Measurements from ENCODE around the gene SKOR1.

- TF ChIP-seq, protein P1, sequence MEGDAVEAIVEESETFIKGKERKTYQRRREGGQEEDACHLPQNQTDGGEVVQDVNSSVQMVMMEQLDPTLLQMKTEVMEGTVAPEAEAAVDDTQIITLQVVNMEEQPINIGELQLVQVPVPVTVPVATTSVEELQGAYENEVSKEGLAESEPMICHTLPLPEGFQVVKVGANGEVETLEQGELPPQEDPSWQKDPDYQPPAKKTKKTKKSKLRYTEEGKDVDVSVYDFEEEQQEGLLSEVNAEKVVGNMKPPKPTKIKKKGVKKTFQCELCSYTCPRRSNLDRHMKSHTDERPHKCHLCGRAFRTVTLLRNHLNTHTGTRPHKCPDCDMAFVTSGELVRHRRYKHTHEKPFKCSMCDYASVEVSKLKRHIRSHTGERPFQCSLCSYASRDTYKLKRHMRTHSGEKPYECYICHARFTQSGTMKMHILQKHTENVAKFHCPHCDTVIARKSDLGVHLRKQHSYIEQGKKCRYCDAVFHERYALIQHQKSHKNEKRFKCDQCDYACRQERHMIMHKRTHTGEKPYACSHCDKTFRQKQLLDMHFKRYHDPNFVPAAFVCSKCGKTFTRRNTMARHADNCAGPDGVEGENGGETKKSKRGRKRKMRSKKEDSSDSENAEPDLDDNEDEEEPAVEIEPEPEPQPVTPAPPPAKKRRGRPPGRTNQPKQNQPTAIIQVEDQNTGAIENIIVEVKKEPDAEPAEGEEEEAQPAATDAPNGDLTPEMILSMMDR (IDR thresholded peaks at IDR 0.05): no peak
- no peak for TF ChIP-seq POLR2A (IDR thresholded peaks at IDR 0.05)
These were observed 6.1 kb downstream of the SKOR1 start for GRCh38 chr15:67831363-67831762.
